SK-N-SH (cell line): Measurements from ENCODE around the gene GPN1. TPM values are rescaled to one million over a fixed set of nuclear protein-coding genes. Genes with fewer than 3 reads are reported as not detected.

Experiments used
- CTCF ChIA-PET: fragments of 300-600, 350-600 bp; formaldehyde crosslinking; extraction: SDS; loops from one replicate; lab custom pipeline; 2021; lab: Yijun Ruan, JAX
- POLR2A ChIA-PET: fragments of 350-600 bp; sonication (Branson Sonifier 250); formaldehyde crosslinking; extraction: SDS; loops from one replicate; lab custom pipeline; 2020; ENCODE audit warnings: antibody characterized with exemption, inconsistent platforms; lab: Yijun Ruan, JAX
- DNase-seq: peaks from one replicate; pipeline ENCODE4 v3.0.0; 2012
- H2AFZ ChIP-seq: fragments of 200-600 bp; sonication (generic); 2 replicates; pipeline ENCODE4 v1.8.1; 2016; ENCODE audit warnings: antibody characterized with exemption, mild to moderate bottlenecking, low read depth
- H3F3A ChIP-seq: fragments of 200-600 bp; sonication (generic); replicated peaks from 2 replicates; pipeline ENCODE3; 2016; ENCODE audit warnings: antibody characterized with exemption, mild to moderate bottlenecking; ENCODE audit not compliant: insufficient read depth
- H3K27ac ChIP-seq, 2 experiments: fragments of 200-500 bp in 1 of 2; fragments of 200-600 bp in 1 of 2; sonication (Bioruptor generic) in 1 of 2; sonication (generic), shearing (Covaris generic) in 1 of 2; 2 replicates each; pipeline versions ENCODE4 v1.5.1 to v1.6.1; 2014 to 2016; ENCODE audit warnings: low read depth in 2 of 2, inconsistent platforms in 1 of 2, low read length in 1 of 2, mild to moderate bottlenecking in 1 of 2, mixed read lengths in 1 of 2
- H3K27me3 ChIP-seq: fragments of 200-600 bp; sonication (generic), shearing (Covaris generic); 2 replicates; pipeline ENCODE4 v1.6.1; 2016; ENCODE audit warnings: mixed run types; ENCODE audit not compliant: insufficient read depth
- H3K36me3 ChIP-seq, 2 experiments: fragments of 200-500 bp in 1 of 2; fragments of 200-600 bp in 1 of 2; sonication (Bioruptor generic) in 1 of 2; sonication (generic) in 1 of 2; replicated peaks in 1 of 2; 2 replicates each; pipeline versions ENCODE3 to v1.5.1; 2014 to 2016; ENCODE audit warnings: low read length in 1 of 2, mild to moderate bottlenecking in 1 of 2; ENCODE audit not compliant: insufficient read depth in 2 of 2, control insufficient read depth in 1 of 2
- H3K4me1 ChIP-seq, 2 experiments: fragments of 200-500 bp in 1 of 2; fragments of 200-600 bp in 1 of 2; sonication (Bioruptor generic) in 1 of 2; sonication (generic), shearing (Covaris generic) in 1 of 2; 2 replicates each; pipeline versions ENCODE4 v1.5.1 to v1.6.1; 2014 to 2016; ENCODE audit warnings: low read depth in 1 of 2, low read length in 1 of 2, mixed run types in 1 of 2; ENCODE audit not compliant: insufficient read depth in 2 of 2, control insufficient read depth in 1 of 2
- H3K4me2 ChIP-seq: fragments of 200-600 bp; sonication (generic), shearing (Covaris generic); 2 replicates; pipeline ENCODE4 v1.6.1; 2017; ENCODE audit warnings: mixed run types
- H3K4me3 ChIP-seq, 2 experiments: fragments of 200-500 bp in 1 of 2; fragments of 200-600 bp in 1 of 2; sonication (Bioruptor generic) in 1 of 2; sonication (generic), shearing (Covaris generic) in 1 of 2; 2 replicates each; pipeline versions ENCODE4 v1.5.1 to v1.8.1; 2014 to 2016; ENCODE audit warnings: low read depth in 2 of 2, inconsistent platforms in 1 of 2, low read length in 1 of 2, mild to moderate bottlenecking in 1 of 2, mixed read lengths in 1 of 2, moderate library complexity in 1 of 2
- H3K79me2 ChIP-seq: fragments of 200-600 bp; sonication (generic); 2 replicates; pipeline ENCODE4 v1.8.1; 2017; ENCODE audit warnings: mild to moderate bottlenecking; ENCODE audit not compliant: insufficient read depth
- H3K9ac ChIP-seq: fragments of 200-600 bp; sonication (generic); 2 replicates; pipeline ENCODE4 v1.6.1; 2017; ENCODE audit warnings: mixed run types
- H3K9me2 ChIP-seq: fragments of 200-600 bp; sonication (generic); 2 replicates; pipeline ENCODE4 v1.6.1; 2017; ENCODE audit warnings: mixed run types
- H3K9me3 ChIP-seq: fragments of 200-600 bp; sonication (generic); 2 replicates; pipeline ENCODE4 v1.6.1; 2017; ENCODE audit warnings: mixed run types, mild to moderate bottlenecking, moderate library complexity
- H4K20me1 ChIP-seq: fragments of 200-600 bp; sonication (generic); 2 replicates; pipeline ENCODE4 v1.6.1; 2017; ENCODE audit warnings: mild to moderate bottlenecking, mixed run types; ENCODE audit not compliant: insufficient read depth
- CHD2 ChIP-seq: fragments of 150-350 bp; IDR thresholded peaks from 2 replicates; pipeline ENCODE4 v1.6.1; 2018; ENCODE audit warnings: low read length; ENCODE audit not compliant: partially characterized antibody
- EP300 ChIP-seq, 2 experiments: IDR thresholded peaks; 2 replicates each; pipeline versions ENCODE4 v1.4.0 to v1.6.1; 2012; ENCODE audit warnings: borderline replicate concordance in 1 of 2, low read depth in 1 of 2, low read length in 1 of 2
- EZH2phosphoT487 ChIP-seq: fragments of 200-600 bp; sonication (generic); IDR thresholded peaks from 2 replicates; pipeline ENCODE4 v1.6.1; 2017; ENCODE audit warnings: low read depth, mixed run types, mild to moderate bottlenecking, antibody characterized with exemption, moderate library complexity, borderline replicate concordance
- FOXJ3 ChIP-seq: sonication (generic); formaldehyde crosslinking; IDR thresholded peaks from 2 replicates; pipeline ENCODE4 v1.5.1; 2020; ENCODE audit warnings: mild to moderate bottlenecking, missing genetic modification reagents
- FOXM1 ChIP-seq: IDR thresholded peaks from 2 replicates; pipeline ENCODE4 v1.4.0; 2012; ENCODE audit warnings: low read depth, mild to moderate bottlenecking
- GABPA ChIP-seq: IDR thresholded peaks from 2 replicates; pipeline ENCODE4 v1.4.0; 2012; ENCODE audit warnings: low read depth, mild to moderate bottlenecking
- GATA2 ChIP-seq: sonication (generic); formaldehyde crosslinking; IDR thresholded peaks from 2 replicates; pipeline ENCODE4 v1.5.0; 2020; ENCODE audit warnings: mild to moderate bottlenecking, missing genetic modification reagents
- MEF2A ChIP-seq: IDR thresholded peaks from 2 replicates; pipeline ENCODE4 v1.4.0; 2012; ENCODE audit warnings: low read depth, borderline replicate concordance
- MXI1 ChIP-seq: IDR thresholded peaks from 2 replicates; pipeline ENCODE4 v1.6.1; 2012; ENCODE audit warnings: mild to moderate bottlenecking, low read depth, low read length, improper control_type of control experiment
- NRF1 ChIP-seq: IDR thresholded peaks from 2 replicates; pipeline ENCODE4 v1.6.1; 2012; ENCODE audit warnings: low read depth, mild to moderate bottlenecking, low read length
- RCOR1 ChIP-seq: fragments of 150-350 bp; IDR thresholded peaks from 2 replicates; pipeline ENCODE4 v1.6.1; 2017; ENCODE audit warnings: antibody characterized with exemption, low read length
- SIN3A ChIP-seq: IDR thresholded peaks from 2 replicates; pipeline ENCODE4 v1.6.1; 2012; ENCODE audit warnings: low read depth, mild to moderate bottlenecking, low read length, moderate library complexity, borderline replicate concordance
- TCF12 ChIP-seq: IDR thresholded peaks from 2 replicates; pipeline ENCODE4 v1.4.0; 2012
- TEAD4 ChIP-seq: IDR thresholded peaks from 2 replicates; pipeline ENCODE4 v1.4.0; 2012; ENCODE audit warnings: mild to moderate bottlenecking, borderline replicate concordance; ENCODE audit not compliant: insufficient read depth
- YY1 ChIP-seq: IDR thresholded peaks from 2 replicates; pipeline ENCODE4 v1.4.0; 2012; ENCODE audit warnings: low read depth, mild to moderate bottlenecking
- WGBS: methylation state at CpG from one replicate; pipeline ENCODE4 v1.1.6; 2017; ENCODE audit warnings: low lambda C conversion rate; 5-methylcytosine and 5-hydroxymethylcytosine counted together
- polyA plus RNA-seq, 3 experiments: library from polyadenylated mRNA; depleted of rRNA; stranded (reverse); fragments of >200 nt; gene quantifications; 2 replicates each; pipeline ENCODE4 v1.2.3, GENCODE V29; 2012
- TF ChIP-seq, protein P1 (sequence below): IDR thresholded peaks from 2 replicates; pipeline ENCODE4 v1.4.0; 2012; ENCODE audit warnings: low read depth
- TF ChIP-seq, protein P2 (sequence below): IDR thresholded peaks from 2 replicates; pipeline ENCODE4 v1.4.0; 2012; ENCODE audit warnings: low read depth, borderline replicate concordance
- TF ChIP-seq, protein P3 (sequence below): fragments of 200-600 bp; sonication (generic); IDR thresholded peaks from 2 replicates; pipeline ENCODE4 v1.6.1; 2017; ENCODE audit warnings: antibody characterized with exemption, mild to moderate bottlenecking, moderate library complexity

The GPN1 gene
- polyA plus RNA-seq, 1 of the 3 experiments (the other 2 are of a cell fraction) = 74.0 TPM

DNA sequence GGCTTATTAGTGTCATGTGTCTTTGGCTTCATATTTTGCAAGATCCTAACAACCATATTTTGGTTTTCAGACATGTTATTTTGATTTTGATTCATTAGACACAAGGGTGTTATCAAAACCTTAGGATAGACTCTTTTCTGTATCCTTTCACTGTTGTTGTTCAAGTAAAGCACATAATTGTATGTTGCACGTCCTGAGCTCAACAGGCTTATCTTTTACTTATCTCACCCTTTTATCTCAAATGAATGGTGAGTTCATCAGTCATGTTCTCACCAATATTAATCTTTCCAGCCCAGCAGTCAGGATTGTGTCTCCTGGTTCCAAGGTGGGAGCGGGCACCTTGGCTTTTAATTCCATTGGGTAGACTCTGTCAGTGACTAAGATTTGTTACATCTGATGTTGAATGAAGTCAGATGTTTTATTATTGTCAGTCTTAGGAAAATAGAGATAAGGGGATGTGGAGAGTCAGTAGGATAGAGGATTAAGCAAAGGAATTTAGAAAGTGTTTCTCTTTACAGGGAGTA lies 11.9 kb downstream of the GPN1 start:
- Histone ChIP-seq H3K9ac (no peak overlapping the region), H3K79me2 (peaks cover 3% of the 10 kb centered on the region; the same call in 1 of the 2 replicates), H3F3A (peaks cover 53% of the 10 kb centered on the region), H3K4me2 (no peak overlapping the region), H3K4me3 (no peak overlapping the region), H3K36me3 (peaks cover 74 to 80% of the 10 kb centered on the region in 2 experiments), H4K20me1 (no peaks in the 10 kb centered on the region), H3K27me3 (no peaks in the 10 kb centered on the region), H3K4me1 (peaks cover 0 to 2% of the 10 kb centered on the region in 2 experiments; a peak in 2 of 4 replicates), H2AFZ (no peak overlapping the region), H3K9me2 (no peaks in the 10 kb centered on the region), H3K27ac (no peak overlapping the region), H3K9me3 (no peaks in the 10 kb centered on the region)
- TF ChIP-seq SIN3A = no peak
- TF ChIP-seq, protein P1, sequence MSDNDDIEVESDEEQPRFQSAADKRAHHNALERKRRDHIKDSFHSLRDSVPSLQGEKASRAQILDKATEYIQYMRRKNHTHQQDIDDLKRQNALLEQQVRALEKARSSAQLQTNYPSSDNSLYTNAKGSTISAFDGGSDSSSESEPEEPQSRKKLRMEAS = no peak
- no peak for TF ChIP-seq FOXM1
- no peak for TF ChIP-seq NRF1
- no peak for TF ChIP-seq EZH2phosphoT487
- TF ChIP-seq GABPA = no peak
- no peak for TF ChIP-seq FOXJ3
- TF ChIP-seq TCF12 = no peak
- no peak for TF ChIP-seq RCOR1
- no peak for TF ChIP-seq EP300 (IDR thresholded peaks at IDR 0.05; ENCODE audit: borderline replicate concordance in 1 of 2, low read depth in 1 of 2, low read length in 1 of 2)
- no peak for TF ChIP-seq CHD2
- TF ChIP-seq MEF2A = no peak
- no peak for TF ChIP-seq YY1
- no peak for TF ChIP-seq TEAD4
- TF ChIP-seq, protein P2, sequence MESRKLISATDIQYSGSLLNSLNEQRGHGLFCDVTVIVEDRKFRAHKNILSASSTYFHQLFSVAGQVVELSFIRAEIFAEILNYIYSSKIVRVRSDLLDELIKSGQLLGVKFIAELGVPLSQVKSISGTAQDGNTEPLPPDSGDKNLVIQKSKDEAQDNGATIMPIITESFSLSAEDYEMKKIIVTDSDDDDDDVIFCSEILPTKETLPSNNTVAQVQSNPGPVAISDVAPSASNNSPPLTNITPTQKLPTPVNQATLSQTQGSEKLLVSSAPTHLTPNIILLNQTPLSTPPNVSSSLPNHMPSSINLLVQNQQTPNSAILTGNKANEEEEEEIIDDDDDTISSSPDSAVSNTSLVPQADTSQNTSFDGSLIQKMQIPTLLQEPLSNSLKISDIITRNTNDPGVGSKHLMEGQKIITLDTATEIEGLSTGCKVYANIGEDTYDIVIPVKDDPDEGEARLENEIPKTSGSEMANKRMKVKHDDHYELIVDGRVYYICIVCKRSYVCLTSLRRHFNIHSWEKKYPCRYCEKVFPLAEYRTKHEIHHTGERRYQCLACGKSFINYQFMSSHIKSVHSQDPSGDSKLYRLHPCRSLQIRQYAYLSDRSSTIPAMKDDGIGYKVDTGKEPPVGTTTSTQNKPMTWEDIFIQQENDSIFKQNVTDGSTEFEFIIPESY = no peak
- TF ChIP-seq MXI1 = no peak
- no peak for TF ChIP-seq GATA2 (CRISPR knock-in tag)
- TF ChIP-seq, protein P3, sequence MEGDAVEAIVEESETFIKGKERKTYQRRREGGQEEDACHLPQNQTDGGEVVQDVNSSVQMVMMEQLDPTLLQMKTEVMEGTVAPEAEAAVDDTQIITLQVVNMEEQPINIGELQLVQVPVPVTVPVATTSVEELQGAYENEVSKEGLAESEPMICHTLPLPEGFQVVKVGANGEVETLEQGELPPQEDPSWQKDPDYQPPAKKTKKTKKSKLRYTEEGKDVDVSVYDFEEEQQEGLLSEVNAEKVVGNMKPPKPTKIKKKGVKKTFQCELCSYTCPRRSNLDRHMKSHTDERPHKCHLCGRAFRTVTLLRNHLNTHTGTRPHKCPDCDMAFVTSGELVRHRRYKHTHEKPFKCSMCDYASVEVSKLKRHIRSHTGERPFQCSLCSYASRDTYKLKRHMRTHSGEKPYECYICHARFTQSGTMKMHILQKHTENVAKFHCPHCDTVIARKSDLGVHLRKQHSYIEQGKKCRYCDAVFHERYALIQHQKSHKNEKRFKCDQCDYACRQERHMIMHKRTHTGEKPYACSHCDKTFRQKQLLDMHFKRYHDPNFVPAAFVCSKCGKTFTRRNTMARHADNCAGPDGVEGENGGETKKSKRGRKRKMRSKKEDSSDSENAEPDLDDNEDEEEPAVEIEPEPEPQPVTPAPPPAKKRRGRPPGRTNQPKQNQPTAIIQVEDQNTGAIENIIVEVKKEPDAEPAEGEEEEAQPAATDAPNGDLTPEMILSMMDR = no peak
- ChIA-PET POLR2A (no interaction called here), CTCF (interaction anchor here (1.4 kb wide), 1 partner anchor 42 kb away, joined by 10 read pairs; no protein-coding TSS in a partner anchor)
- DNase-seq = no peak
- 90% methylated on average over 2 of the region's 2 CpGs for WGBS
